NCI-H446 treated with DMSO at 0.1 percent for 48 hours (cell line): Measurements from ENCODE around the gene FAH.
A peak's percentile ranks its signal among the peaks of the same experiment; 100 is the strongest.
"Not testable (repeated sequence)": the region's sequence is repeated elsewhere in the genome, so short reads cannot be mapped to it uniquely, and the experiment has no call there.

Experiments used
- DNase-seq: peaks from one replicate; lab custom pipeline; 2025; lab: John Stamatoyannopoulos, UW

The FAH gene

DNA sequence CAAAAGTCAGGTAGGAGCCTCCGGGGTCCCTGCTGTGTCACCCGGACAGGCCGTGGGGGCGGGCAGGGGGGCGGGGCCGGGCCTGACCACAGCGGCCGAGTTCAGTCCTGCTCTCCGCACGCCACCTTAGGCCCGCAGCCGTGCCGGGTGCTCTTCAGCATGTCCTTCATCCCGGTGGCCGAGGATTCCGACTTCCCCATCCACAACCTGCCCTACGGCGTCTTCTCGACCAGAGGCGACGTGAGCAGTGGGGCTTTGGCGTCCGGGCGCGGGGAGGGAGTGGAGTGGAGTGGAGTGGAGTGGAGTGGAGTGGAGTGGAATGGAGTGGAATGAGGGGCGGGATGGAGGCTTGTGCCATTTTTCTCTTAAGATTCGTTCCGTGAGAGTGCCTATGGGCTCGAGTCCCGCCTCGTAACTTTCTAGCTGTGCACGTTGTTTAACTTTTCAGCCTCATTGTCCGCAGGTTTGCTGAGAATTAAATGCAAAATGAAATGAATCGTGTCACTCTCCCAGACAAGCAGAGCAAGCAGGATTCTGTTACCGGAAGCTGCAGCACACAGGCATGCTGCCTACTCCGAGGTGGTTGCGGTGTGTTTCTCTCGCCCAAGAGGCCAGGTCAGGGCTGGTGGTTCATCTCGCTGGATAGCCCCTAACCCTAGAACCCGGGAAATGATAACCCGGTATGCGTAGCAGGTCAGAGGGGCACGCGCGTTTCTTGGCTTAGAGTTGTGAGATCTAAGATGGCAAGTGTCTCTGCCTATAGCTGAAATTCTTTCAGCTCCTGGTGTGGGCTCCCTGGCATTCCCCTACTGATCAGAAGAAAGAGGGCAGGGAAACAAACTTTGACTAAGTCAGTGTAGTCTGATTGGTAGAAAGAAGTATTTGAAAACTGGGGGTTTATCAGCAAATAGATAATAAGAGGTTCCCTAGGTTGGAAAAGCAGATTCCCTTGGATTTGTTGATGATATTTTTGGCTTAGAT lies at the start of gene FAH:
TSS of gene FAH (plus strand) at position 104 of the 981 bp plus-strand sequence. CDS start at position 160, 56 bp downstream.
- no peak for DNase-seq

GRCh38 chr15:80105193-80105592 lies 47.6 kb upstream of the FAH start:
- no peak for DNase-seq

GRCh38 chr15:80105595-80105994 lies 47.2 kb upstream of the FAH start:
- DNase-seq, result no peak

DNA sequence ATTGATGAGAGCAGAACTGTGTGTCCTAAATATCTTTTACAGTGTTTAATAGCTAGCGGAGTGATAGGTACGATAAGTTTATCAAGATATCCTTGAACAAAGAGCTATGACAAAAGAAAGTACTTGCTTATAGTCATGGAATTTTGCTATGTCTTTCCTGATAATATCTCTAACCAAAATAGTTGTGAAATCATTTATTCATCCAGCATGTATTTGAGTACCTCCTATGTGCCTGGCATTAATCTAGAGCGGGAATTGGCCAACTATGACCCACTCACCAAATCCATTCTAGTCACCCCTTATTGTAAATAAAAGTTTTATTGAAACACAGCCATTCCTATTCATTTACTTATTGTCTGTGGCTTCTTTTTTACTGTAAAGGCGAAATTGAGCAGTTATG lies 46.7 kb upstream of the FAH start:
- DNase-seq, result no peak

GRCh38 chr15:80107204-80107603 lies 45.6 kb upstream of the FAH start:
- DNase-seq, result no peak

- DNase-seq, result no peak
These were observed 45.0 kb upstream of the FAH start for GRCh38 chr15:80107774-80108173.

DNA sequence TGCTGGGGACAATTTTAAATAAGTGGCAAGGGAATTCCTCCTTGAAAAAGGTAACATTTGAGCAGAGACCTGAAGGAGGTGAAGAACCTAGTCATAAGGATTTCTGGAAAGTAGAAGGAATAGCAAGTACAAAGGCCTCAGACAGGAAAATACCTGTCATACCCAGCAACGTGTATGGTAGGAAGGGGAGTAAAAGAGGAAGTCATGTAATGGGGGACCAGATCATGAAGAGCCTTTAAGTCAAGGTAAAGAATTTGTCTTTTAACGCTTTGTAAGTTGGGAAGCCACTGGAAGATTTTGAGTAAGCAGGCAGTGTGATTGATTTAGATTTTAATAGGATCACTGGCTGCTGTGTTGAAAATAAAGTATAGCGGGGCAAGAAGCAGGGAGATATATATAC lies 43.4 kb upstream of the FAH start:
- DNase-seq, result no peak

- no peak for DNase-seq
These were observed 41.9 kb upstream of the FAH start for GRCh38 chr15:80110920-80111319.

DNA sequence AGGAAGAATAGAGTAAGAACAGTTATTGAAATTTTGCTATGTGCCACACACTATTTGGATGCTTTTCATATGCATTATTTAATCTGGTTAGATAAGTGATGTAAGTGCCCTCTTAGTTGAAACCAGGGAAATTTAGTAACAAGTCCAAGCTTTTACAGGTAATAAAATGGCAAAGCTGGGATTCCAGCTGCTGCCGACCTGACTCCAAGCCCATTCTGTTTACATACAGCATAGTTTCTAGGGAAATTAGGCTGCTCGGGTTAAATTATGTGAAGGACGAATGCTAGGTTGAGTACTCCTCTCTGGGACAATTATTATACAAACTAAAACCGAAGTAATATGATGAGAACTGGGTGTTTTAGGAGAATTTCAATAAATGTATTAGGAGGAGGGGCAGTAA lies 38.7 kb upstream of the FAH start:
- DNase-seq, result no peak

DNA sequence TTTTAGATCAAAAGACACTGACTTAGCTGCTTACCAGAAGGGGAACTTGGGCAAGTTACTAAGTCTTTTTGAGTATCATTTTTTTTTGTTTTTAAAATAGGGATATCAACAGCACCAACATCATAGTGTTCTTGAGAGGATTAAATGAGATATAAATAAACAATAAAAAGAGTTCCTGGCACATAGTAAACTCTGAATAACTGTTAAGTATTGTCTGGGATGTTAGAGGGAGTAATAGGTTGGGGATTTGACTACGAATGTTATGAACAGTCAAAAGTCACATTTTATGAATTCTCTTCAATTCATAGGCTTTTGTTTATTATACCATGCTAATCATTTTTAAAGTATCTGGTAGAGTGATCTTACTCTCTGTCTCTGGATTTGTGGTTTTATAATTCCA lies 37.8 kb upstream of the FAH start:
- DNase-seq, result no peak

DNA sequence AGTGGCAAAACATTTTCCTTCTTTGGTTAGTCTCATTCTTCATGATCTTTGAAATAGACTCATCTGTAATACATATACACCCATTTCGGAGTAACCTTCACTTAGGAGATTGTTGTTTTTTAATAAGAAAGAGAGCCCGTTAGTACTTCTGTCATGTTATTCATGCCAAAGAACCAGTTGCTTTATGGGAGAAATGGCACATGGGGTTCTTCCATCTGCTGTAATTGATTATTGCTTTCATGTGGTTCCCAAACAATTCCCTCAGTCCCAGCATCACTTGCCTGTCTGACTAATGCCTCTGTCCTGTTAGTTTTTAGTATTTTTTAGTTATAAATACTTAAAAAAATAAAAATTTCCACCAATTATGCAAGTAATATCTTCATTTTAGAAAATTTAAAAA lies 33.8 kb upstream of the FAH start:
- DNase-seq, result peak; percentile 90

- DNase-seq, result no peak
These were observed 32.2 kb upstream of the FAH start for GRCh38 chr15:80120636-80121035.

GRCh38 chr15:80121546-80121945 lies 31.3 kb upstream of the FAH start:
- peak; percentile 24 for DNase-seq

- DNase-seq, result no peak
These were observed 29.8 kb upstream of the FAH start for GRCh38 chr15:80123034-80123433.

- DNase-seq, result not testable (repeated sequence)
These were observed 25.5 kb upstream of the FAH start for GRCh38 chr15:80127253-80127652.

GRCh38 chr15:80127911-80128310 lies 24.9 kb upstream of the FAH start:
- DNase-seq, result no peak

- DNase-seq, result no peak
These were observed 20.4 kb upstream of the FAH start for GRCh38 chr15:80132382-80132781.

DNA sequence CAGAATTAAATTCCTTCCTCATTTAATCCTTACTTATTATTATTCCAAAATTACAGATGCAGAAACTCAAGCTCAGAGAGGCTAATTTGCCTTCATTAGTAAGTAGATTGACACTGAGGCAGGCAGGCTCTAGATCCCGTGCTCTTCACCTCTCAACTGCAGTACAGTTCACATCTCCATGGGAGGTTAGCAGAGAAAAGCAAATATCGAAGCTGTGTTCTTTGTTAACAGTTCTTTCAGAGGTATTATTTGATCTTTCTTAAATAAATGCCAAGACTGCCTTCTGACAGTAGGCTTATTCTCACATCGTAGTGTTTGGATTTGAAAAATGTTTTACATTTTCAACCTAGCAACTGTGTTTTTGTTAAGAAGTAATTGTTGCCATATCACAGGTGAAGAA lies 15.9 kb upstream of the FAH start:
- DNase-seq, result no peak

DNA sequence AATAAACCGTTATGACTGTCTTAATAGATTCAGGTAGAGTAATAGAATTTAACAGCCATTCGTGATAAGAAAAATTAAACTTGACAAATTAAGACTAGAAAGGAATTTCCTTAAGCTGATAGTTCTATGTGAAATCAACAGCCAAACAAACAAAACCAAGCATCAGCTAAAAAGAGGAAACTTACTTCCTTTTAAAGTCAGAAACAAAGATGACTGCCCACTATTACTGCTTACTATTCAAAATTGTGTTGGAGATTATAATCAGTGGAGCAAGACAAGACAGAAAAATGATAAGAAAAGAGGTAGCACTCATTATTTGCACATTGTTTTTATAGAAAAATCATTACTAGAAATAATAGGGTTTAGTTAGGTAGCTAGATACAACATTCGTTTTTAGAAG lies 13.8 kb upstream of the FAH start:
- no peak for DNase-seq

GRCh38 chr15:80140909-80141308 lies 11.9 kb upstream of the FAH start:
- DNase-seq, result no peak

- DNase-seq, result no peak
These were observed 10.7 kb upstream of the FAH start for GRCh38 chr15:80141916-80142598.

DNA sequence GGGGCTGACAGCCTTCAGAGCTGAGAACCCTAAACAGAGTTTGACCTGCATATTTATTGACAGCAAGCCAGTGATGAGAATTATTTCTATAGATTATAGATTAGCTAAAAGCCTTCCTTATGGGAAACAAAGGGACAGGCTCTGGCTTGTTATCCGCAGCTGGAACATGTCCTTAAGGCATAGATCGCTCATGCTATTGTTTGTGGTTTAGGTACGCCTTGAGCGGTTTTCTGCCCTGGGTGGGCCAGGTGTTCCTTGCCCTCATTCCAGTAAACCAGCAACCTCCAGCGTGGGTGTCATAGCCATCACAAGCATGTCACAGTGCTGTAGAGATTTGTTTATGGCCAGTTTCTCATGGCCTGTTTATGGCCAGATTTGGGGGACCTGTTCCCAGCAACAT lies 10.2 kb upstream of the FAH start:
- no peak for DNase-seq

DNA sequence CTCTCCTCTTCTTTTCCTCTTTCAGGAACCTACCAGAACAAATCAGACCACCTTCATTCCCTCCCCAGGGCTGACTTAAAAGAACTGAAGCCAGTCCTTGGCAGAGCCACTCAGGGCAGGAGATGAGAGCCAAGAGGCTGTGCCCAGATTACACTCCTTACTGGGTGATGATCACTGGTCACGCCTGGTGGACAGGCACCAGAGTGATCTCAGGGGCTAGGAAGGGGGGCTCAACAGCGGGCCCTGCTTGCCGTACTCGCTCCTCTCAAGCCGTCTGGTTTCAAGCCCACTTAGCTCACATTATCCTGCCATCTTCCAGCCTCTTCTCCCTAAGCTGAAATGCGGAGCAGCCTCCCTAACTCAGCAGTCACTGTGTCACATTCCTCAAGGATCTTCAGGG lies 1.7 kb upstream of the FAH start:
- DNase-seq, result no peak
